SK-N-MC (cell line): ENCODE results near the gene FAM20C.

Source experiments
- DNase-seq: peaks from one replicate; pipeline ENCODE4 v3.0.0-alpha.2; 2011; ENCODE audit warnings: low read depth, low spot score
- H3K27ac ChIP-seq: fragments of 200-600 bp; sonication (generic); 2 replicates; pipeline ENCODE4 v1.5.1; 2016; ENCODE audit warnings: mixed run types
- H3K36me3 ChIP-seq: fragments of 200-600 bp; sonication (generic); 2 replicates; pipeline ENCODE4 v1.6.1; 2017; ENCODE audit warnings: antibody characterized with exemption, low read length, mixed read lengths; ENCODE audit not compliant: insufficient read depth
- H3K4me3 ChIP-seq: fragments of 200-600 bp; sonication (generic); 2 replicates; pipeline ENCODE4 v1.5.1; 2016
- H3K9ac ChIP-seq: fragments of 200-600 bp; sonication (generic); 2 replicates; pipeline ENCODE4 v1.8.0; 2017; ENCODE audit warnings: mixed run types, mixed read lengths; ENCODE audit not compliant: insufficient read length
- H3K9me3 ChIP-seq: fragments of 200-600 bp; sonication (generic); 2 replicates; pipeline ENCODE4 v1.6.1; 2017; ENCODE audit warnings: low read depth, mild to moderate bottlenecking, antibody characterized with exemption, low read length, moderate library complexity, mixed read lengths
- EZH2 ChIP-seq: fragments of 200-600 bp; sonication (generic); IDR thresholded peaks from one replicate; pipeline ENCODE4 v1.6.1; 2017; ENCODE audit warnings: antibody characterized with exemption
- FOXP2 ChIP-seq: optimal IDR thresholded peaks from 2 replicates; pipeline ENCODE3; 2011; ENCODE audit warnings: mild to moderate bottlenecking, moderate library complexity; ENCODE audit not compliant: insufficient read depth; ENCODE audit errors: extremely low read length, control extremely low read depth
- POLR2AphosphoS5 ChIP-seq: IDR thresholded peaks from 2 replicates; pipeline ENCODE4 v1.6.1; 2012; ENCODE audit warnings: mild to moderate bottlenecking, low read depth, low read length, borderline replicate concordance

FAM20C gene

GRCh38 chr7:213324-213993 is 21.1 kb downstream of the FAM20C start:
- no peaks in the 10 kb centered on the region for H3K9me3 ChIP-seq
- DNase-seq, result no peak
- no peak overlapping the region for H3K27ac ChIP-seq
- TF ChIP-seq EZH2, result no peak
- no peak for TF ChIP-seq POLR2AphosphoS5
- no peak for TF ChIP-seq FOXP2
- no peak overlapping the region for H3K9ac ChIP-seq
- no peaks in the 10 kb centered on the region for H3K36me3 ChIP-seq
- H3K4me3 ChIP-seq, result no peak overlapping the region

- TF ChIP-seq POLR2AphosphoS5, result no peak
- TF ChIP-seq FOXP2, result no peak
- TF ChIP-seq EZH2, result no peak
- no peak overlapping the region for H3K27ac ChIP-seq
- DNase-seq, result no peak
- no peak overlapping the region for H3K4me3 ChIP-seq
- no peaks in the 10 kb centered on the region for H3K36me3 ChIP-seq
- no peaks in the 10 kb centered on the region for H3K9me3 ChIP-seq
- no peak overlapping the region for H3K9ac ChIP-seq
Measured at GRCh38 chr7:214410-215212, 22.2 kb downstream of the FAM20C start.

GRCh38 chr7:216360-217300 is 24.3 kb downstream of the FAM20C start:
- no peak overlapping the region for H3K4me3 ChIP-seq
- H3K9me3 ChIP-seq, result no peaks in the 10 kb centered on the region
- TF ChIP-seq EZH2, result no peak
- no peak for TF ChIP-seq FOXP2
- TF ChIP-seq POLR2AphosphoS5, result no peak
- no peaks in the 10 kb centered on the region for H3K36me3 ChIP-seq
- no peak overlapping the region for H3K27ac ChIP-seq
- DNase-seq, result no peak
- H3K9ac ChIP-seq, result no peak overlapping the region

DNA sequence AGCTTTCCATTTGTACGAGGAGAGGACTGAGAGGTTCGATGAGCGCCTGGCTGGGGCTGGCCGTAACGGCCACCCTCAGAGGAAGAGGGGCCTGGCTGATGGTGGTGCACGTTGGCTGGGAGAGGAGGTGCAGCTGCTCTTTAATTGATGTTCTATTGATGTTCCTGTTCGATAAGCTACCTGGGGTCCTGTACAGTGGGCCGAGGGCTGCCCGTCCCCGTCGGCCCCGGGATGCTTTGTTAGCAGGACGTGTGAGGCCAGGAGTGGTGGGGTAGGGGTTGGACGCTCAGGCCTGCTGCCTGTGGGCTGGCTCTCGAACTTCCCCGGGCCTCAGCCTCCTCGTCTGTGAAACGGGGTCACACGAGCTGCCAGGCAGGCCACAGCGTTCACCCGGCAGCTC is 25.4 kb downstream of the FAM20C start:
- Histone ChIP-seq H3K4me3 (no peak overlapping the region), H3K27ac (no peak overlapping the region), H3K9ac (no peak overlapping the region), H3K9me3 (no peaks in the 10 kb centered on the region), H3K36me3 (no peaks in the 10 kb centered on the region)
- no peak for TF ChIP-seq FOXP2
- no peak for TF ChIP-seq POLR2AphosphoS5
- TF ChIP-seq EZH2, result no peak
- no peak for DNase-seq

- no peaks in the 10 kb centered on the region for H3K36me3 ChIP-seq
- no peak overlapping the region for H3K9ac ChIP-seq
- TF ChIP-seq EZH2, result no peak
- TF ChIP-seq FOXP2, result no peak
- H3K9me3 ChIP-seq, result no peaks in the 10 kb centered on the region
- no peak for DNase-seq
- no peak overlapping the region for H3K27ac ChIP-seq
- no peak overlapping the region for H3K4me3 ChIP-seq
Measured at GRCh38 chr7:218316-218715, 25.9 kb downstream of the FAM20C start.

- Histone ChIP-seq H3K9me3 (no peaks in the 10 kb centered on the region), H3K36me3 (no peaks in the 10 kb centered on the region), H3K9ac (no peak overlapping the region), H3K27ac (no peak overlapping the region), H3K4me3 (no peak overlapping the region)
- DNase-seq, result no peak
- TF ChIP-seq EZH2 (no peak), FOXP2 (no peak)
Measured at GRCh38 chr7:218896-219580, 26.7 kb downstream of the FAM20C start.

- Histone ChIP-seq H3K4me3 (no peak overlapping the region), H3K36me3 (no peaks in the 10 kb centered on the region), H3K27ac (no peak overlapping the region), H3K9ac (no peak overlapping the region), H3K9me3 (no peaks in the 10 kb centered on the region)
- no peak for DNase-seq
- no peak for TF ChIP-seq POLR2AphosphoS5
- no peak for TF ChIP-seq FOXP2
- TF ChIP-seq EZH2, result no peak
Measured at GRCh38 chr7:219581-220150, 27.3 kb downstream of the FAM20C start.

DNA sequence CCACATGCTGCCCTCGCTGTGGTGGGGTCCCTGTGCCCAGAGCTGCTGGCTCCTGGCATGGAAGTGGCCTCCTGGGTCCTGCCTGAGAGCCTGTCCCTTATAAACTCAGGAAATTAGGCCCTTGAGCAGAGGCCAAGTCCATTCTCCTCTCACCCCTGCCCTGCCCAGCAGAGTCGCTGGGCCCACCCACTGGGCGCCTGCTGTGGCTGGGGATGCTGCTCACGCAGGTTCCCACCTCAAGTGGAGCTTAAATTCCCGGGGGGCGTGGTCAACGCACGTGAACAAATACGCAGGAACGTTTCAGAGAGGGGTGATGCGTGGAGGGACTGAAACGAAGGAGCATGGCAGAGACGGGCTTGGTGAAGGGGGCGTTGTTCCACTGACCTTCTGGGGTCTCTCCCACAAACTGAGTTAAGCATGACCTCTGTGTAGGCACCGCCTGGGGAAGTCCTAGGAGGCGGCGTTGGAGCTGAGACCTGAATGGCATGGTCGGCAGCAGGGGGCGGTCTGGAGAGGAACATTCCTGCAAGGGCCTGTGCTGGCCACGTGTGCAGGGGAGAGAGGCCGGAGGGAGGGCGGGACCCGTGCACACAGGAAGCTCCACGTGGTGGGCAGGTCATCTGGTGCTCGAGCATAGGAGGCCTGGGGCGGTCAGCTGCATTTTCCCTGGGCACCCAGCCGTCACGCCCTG is 27.9 kb downstream of the FAM20C start:
- no peaks in the 10 kb centered on the region for H3K36me3 ChIP-seq
- H3K9me3 ChIP-seq, result no peaks in the 10 kb centered on the region
- TF ChIP-seq EZH2 (no peak), FOXP2 (no peak), POLR2AphosphoS5 (no peak)
- no peak overlapping the region for H3K9ac ChIP-seq
- no peak overlapping the region for H3K4me3 ChIP-seq
- no peak for DNase-seq
- H3K27ac ChIP-seq, result no peak overlapping the region
